IMR-90 (cell line): ENCODE data around the gene KLHL2. TPM values are rescaled to one million over a fixed set of nuclear protein-coding genes. Genes with fewer than 3 reads are reported as not detected.
"Not testable (repeated sequence)": the region's sequence is repeated elsewhere in the genome, so short reads cannot be mapped to it uniquely, and the experiment has no call there.

ENCODE experiments used
- ATAC-seq: fragments of 200-7000 bp; cut with Tn5 transposase; 2 replicates; pipeline ENCODE4 v1.9.1; 2020; ENCODE audit warnings: low read depth, mild to moderate bottlenecking, moderate library complexity
- BruUV-seq: library from RNA; stranded (reverse); fragments of 400-500 nt; replicated peaks from 2 replicates; lab custom pipeline; 2021; lab: Mats Ljungman, UMichigan
- CTCF ChIA-PET: fragments of 300-600 bp; formaldehyde crosslinking; extraction: SDS; loops from one replicate; lab custom pipeline; 2021; ENCODE audit warnings: antibody characterized with exemption; lab: Yijun Ruan, JAX
- POLR2A ChIA-PET: fragments of 300-600 bp; sonication (Branson Sonifier 250); formaldehyde crosslinking; loops from one replicate; lab custom pipeline; 2022; ENCODE audit warnings: antibody characterized with exemption; ENCODE audit not compliant: unreplicated experiment; lab: Charles Lee
- DNase-seq: peaks from one replicate; pipeline ENCODE4 v3.0.0; 2013
- H2AFZ ChIP-seq: replicated peaks from 2 replicates; pipeline ENCODE3; 2013; ENCODE audit warnings: low read length, mild to moderate bottlenecking; ENCODE audit not compliant: poor library complexity
- H2AK5ac ChIP-seq: 2 replicates; pipeline ENCODE4 v1.6.1; 2013; ENCODE audit warnings: low read depth, low read length, inconsistent platforms
- H2AK9ac ChIP-seq: replicated peaks from 2 replicates; pipeline ENCODE3; 2013; ENCODE audit warnings: mild to moderate bottlenecking, low read depth, low read length, moderate library complexity; ENCODE audit not compliant: poor library complexity
- H2BK120ac ChIP-seq: 2 replicates; pipeline ENCODE4 v1.6.1; 2013; ENCODE audit warnings: low read depth, low read length, inconsistent platforms
- H2BK15ac ChIP-seq: 3 replicates; pipeline ENCODE4 v1.6.1; 2013; ENCODE audit warnings: low read depth, low read length, inconsistent platforms
- H2BK20ac ChIP-seq: 2 replicates; pipeline ENCODE4 v1.6.1; 2013; ENCODE audit warnings: low read depth, mild to moderate bottlenecking, inconsistent platforms, low read length, moderate library complexity
- H2BK5ac ChIP-seq: 2 replicates; pipeline ENCODE4 v1.6.1; 2013; ENCODE audit warnings: mild to moderate bottlenecking, low read depth, low read length, inconsistent platforms; ENCODE audit not compliant: poor library complexity, severe bottlenecking
- H3K14ac ChIP-seq: replicated peaks from 2 replicates; pipeline ENCODE4 v1.6.1; 2013; ENCODE audit warnings: low read depth, low read length, inconsistent platforms
- H3K18ac ChIP-seq: 2 replicates; pipeline ENCODE4 v1.6.1; 2013; ENCODE audit warnings: low read depth, low read length, control low read depth
- H3K23ac ChIP-seq: 2 replicates; pipeline ENCODE4 v1.6.1; 2013; ENCODE audit warnings: low read depth, low read length, inconsistent platforms
- H3K27ac ChIP-seq: 2 replicates; pipeline ENCODE4 v1.5.1; 2013; ENCODE audit warnings: mild to moderate bottlenecking, control low read depth, low read length; ENCODE audit not compliant: insufficient read depth
- H3K27me3 ChIP-seq: 2 replicates; pipeline ENCODE4 v1.6.1; 2013; ENCODE audit warnings: low read length; ENCODE audit not compliant: control insufficient read depth, insufficient read depth
- H3K36me3 ChIP-seq: 2 replicates; pipeline ENCODE4 v1.6.1; 2013; ENCODE audit warnings: low read length, mixed read lengths; ENCODE audit not compliant: control insufficient read depth, insufficient read depth
- H3K4ac ChIP-seq: 2 replicates; pipeline ENCODE4 v1.6.1; 2013; ENCODE audit warnings: low read depth, low read length, inconsistent platforms
- H3K4me1 ChIP-seq: 2 replicates; pipeline ENCODE4 v1.6.1; 2013; ENCODE audit warnings: low read length, mixed read lengths; ENCODE audit not compliant: control insufficient read depth, insufficient read depth
- H3K4me2 ChIP-seq: 2 replicates; pipeline ENCODE4 v1.6.1; 2013; ENCODE audit warnings: low read depth, mild to moderate bottlenecking, control low read depth, low read length, moderate library complexity
- H3K4me3 ChIP-seq: 2 replicates; pipeline ENCODE4 v1.5.1; 2013; ENCODE audit warnings: low read depth, mild to moderate bottlenecking, control low read depth, low read length, moderate library complexity; ENCODE audit not compliant: insufficient read depth
- H3K56ac ChIP-seq: 2 replicates; pipeline ENCODE4 v1.6.1; 2013; ENCODE audit warnings: low read length, inconsistent platforms; ENCODE audit not compliant: insufficient read depth; ENCODE audit errors: extremely low read depth
- H3K79me1 ChIP-seq, 2 experiments: 2 replicates each; pipeline ENCODE4 v1.6.1; 2013; ENCODE audit warnings: low read length in 2 of 2, inconsistent platforms in 1 of 2, low read depth in 1 of 2
- H3K9ac ChIP-seq: 2 replicates; pipeline ENCODE4 v1.6.1; 2013; ENCODE audit warnings: low read depth, low read length, control low read depth
- H3K9me1 ChIP-seq: 2 replicates; pipeline ENCODE4 v1.6.1; 2013; ENCODE audit warnings: low read length, inconsistent platforms; ENCODE audit not compliant: insufficient read depth
- H3K9me3 ChIP-seq: 2 replicates; pipeline ENCODE4 v1.6.1; 2013; ENCODE audit warnings: low read length; ENCODE audit not compliant: control insufficient read depth, insufficient read depth
- H4K20me1 ChIP-seq: 2 replicates; pipeline ENCODE4 v1.6.1; 2013; ENCODE audit warnings: low read length, inconsistent platforms; ENCODE audit not compliant: insufficient read depth
- H4K5ac ChIP-seq: 2 replicates; pipeline ENCODE4 v1.6.1; 2013; ENCODE audit warnings: mild to moderate bottlenecking, low read depth, low read length, control low read depth
- H4K8ac ChIP-seq, 2 experiments: 2 replicates each; pipeline ENCODE4 v1.6.1; 2013; ENCODE audit warnings: low read depth in 2 of 2, low read length in 2 of 2, control low read depth in 1 of 2, inconsistent platforms in 1 of 2
- H4K91ac ChIP-seq: 2 replicates; pipeline ENCODE4 v1.6.1; 2013; ENCODE audit warnings: low read depth, low read length, inconsistent platforms; ENCODE audit not compliant: insufficient read depth
- WGBS, 2 experiments: methylation state at CpG; one replicate each; pipeline versions ENCODE4 v1.1.5 to v1.1.7; 2013; ENCODE audit warnings: missing lambda C conversion rate in 2 of 2; ENCODE audit not compliant: insufficient read length in 1 of 2; ENCODE audit errors: extremely low coverage in 2 of 2; 5-methylcytosine and 5-hydroxymethylcytosine counted together
- dilution Hi-C: fragments of 300-500 bp; cut with HindIII; formaldehyde crosslinking; loops from one replicate; pipeline ENCODE4 v1.14.3; 2018; ENCODE audit warnings: low sequenced_read_pairs; ENCODE audit not compliant: unreplicated experiment
- in situ Hi-C: fragments of 300-500 bp; cut with MboI; formaldehyde crosslinking; loops from 3 replicates; pipeline ENCODE4 v1.14.3; 2019; ENCODE audit warnings: low sequenced_read_pairs, inconsistent platforms, mixed read lengths
- intact Hi-C: fragments of 100-400 bp; cut with micrococcal nuclease; formaldehyde crosslinking; loops from 2 replicates; pipeline ENCODE4 v1.10.0; 2022
- polyA plus RNA-seq, 3 experiments: library from polyadenylated mRNA; depleted of rRNA; stranded (reverse); fragments of >200 nt; gene quantifications; 2 replicates each; pipeline ENCODE4 v1.2.3, GENCODE V29; 2012; ENCODE audit warnings: low replicate concordance in 1 of 3
- total RNA-seq: library from RNA; depleted of rRNA; stranded (reverse); fragments of >200 nt; gene quantifications from 2 replicates; pipeline ENCODE4 v1.2.3, GENCODE V29; 2012

The KLHL2 gene
- total and polyA plus RNA-seq, 2 of the 4 experiments (the other 2 are of a cell fraction) = 11.0 to 12.4 TPM

DNA sequence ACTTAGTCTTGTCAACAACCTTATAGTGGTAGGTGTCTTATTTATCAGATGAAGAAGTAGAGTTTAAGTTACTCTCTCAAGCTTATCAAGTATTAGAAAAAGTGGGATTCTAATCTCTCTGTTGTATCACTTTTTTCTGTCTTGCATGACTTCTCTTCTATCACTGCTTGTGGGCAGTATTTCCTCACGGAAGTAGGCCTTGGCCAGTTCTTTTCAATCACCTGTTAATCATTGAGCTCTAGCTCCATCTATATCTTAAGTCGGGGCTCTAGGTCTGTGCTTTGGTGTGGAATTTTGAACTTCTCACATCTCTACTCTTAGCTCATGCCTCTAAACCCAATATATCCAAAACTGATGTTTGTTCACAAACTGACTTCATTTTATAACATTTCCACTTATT, 5.3 kb downstream of the KLHL2 start:
- H3K4ac ChIP-seq, H3K27ac ChIP-seq, H2BK15ac ChIP-seq, dilution Hi-C loops, H3K36me3 ChIP-seq, H3K27me3 ChIP-seq, CTCF ChIA-PET, H3K9me1 ChIP-seq, H2AK5ac ChIP-seq, intact Hi-C loops, H3K4me2 ChIP-seq, ATAC-seq, H4K5ac ChIP-seq, H3K4me1 ChIP-seq, H2BK20ac ChIP-seq, H3K9me3 ChIP-seq, H3K56ac ChIP-seq, H4K20me1 ChIP-seq, H2BK120ac ChIP-seq, H3K14ac ChIP-seq, H3K23ac ChIP-seq, H2AFZ ChIP-seq, H4K8ac ChIP-seq, H2AK9ac ChIP-seq, DNase-seq, H2BK5ac ChIP-seq, H3K18ac ChIP-seq, POLR2A ChIA-PET, H4K91ac ChIP-seq, H3K9ac ChIP-seq, BruUV-seq, H3K4me3 ChIP-seq: not testable (repeated sequence)
- peaks cover 19 to 25% of the 10 kb centered on the region in 2 experiments for H3K79me1 ChIP-seq
- in situ Hi-C loops = loop anchor here (25.0 kb wide), 1 partner anchor 125 kb away; the partner anchor contains the start of gene MSMO1
- WGBS, 2 experiments = no CpG with 5 or more reads among the region's 2 CpGs

DNA sequence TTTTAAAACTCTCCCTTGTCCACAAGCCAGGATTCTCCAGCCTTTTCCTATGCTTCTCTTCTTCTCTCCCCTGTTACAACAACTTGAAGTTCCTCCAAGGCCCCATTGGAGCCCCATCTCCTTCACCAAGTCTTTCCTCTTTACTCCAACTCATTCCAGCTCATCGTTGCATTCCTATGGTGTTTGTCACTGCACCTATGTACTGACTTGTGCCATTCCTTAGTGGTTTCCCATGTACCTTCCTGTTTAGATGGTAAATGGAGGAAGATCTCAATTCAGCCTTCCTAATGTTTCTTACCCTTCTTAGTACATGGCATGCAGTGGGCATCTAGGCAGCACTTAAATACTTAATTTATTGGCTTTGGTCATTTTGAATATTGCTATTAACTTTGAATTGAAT, 6.0 kb downstream of the KLHL2 start:
- in situ Hi-C loops = loop anchor here (25.0 kb wide), 1 partner anchor 124 kb away; the partner anchor contains the start of gene MSMO1
- H3K36me3 ChIP-seq, H2BK120ac ChIP-seq, H3K56ac ChIP-seq, H2AK5ac ChIP-seq, H2BK15ac ChIP-seq, H3K14ac ChIP-seq, H3K27ac ChIP-seq, H2BK5ac ChIP-seq, POLR2A ChIA-PET, DNase-seq, H3K9me3 ChIP-seq, H3K23ac ChIP-seq, ATAC-seq, intact Hi-C loops, H2AK9ac ChIP-seq, H3K4me3 ChIP-seq, H3K27me3 ChIP-seq, CTCF ChIA-PET, H4K20me1 ChIP-seq, H3K4me1 ChIP-seq, H3K9me1 ChIP-seq, H3K4me2 ChIP-seq, H2BK20ac ChIP-seq, H3K9ac ChIP-seq, H4K5ac ChIP-seq, dilution Hi-C loops, H2AFZ ChIP-seq, H4K91ac ChIP-seq, H3K4ac ChIP-seq, H3K18ac ChIP-seq, H4K8ac ChIP-seq, BruUV-seq: not testable (repeated sequence)
- H3K79me1 ChIP-seq = peaks cover 15 to 22% of the 10 kb centered on the region in 2 experiments
- WGBS, 2 experiments = no CpG with 5 or more reads among the region's 1 CpG
